ENCODE results near the gene GJC2.

The GJC2 gene

DNA sequence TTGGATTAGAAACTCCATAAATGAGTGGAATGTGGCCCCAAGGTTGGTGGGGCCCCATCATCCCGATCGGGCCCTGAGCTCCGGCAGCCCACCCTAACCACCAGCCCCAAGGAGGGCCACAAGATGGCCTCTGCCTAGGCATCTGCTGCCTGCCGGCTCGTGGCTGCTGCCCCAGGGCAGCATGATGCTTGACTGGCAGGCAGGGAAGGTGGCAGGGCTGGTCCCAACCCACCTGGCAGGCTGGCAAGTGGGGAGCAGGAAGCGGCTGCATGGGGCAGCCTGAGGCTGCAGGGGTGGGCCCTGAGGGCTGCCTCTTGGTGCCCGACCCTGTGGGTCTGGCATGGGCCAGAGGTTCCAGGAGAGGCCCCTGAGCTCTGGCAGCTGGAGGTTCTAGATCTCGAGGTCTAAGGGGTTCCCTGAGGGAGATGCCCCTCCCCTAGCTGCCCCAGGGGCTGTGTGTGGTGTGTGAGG is 760 bp upstream of the GJC2 start:
- no peak overlapping the region for H3K4me3 ChIP-seq (ENCODE audit: low read depth, low read length)
- no peak for DNase-seq (ENCODE audit: low read depth)
- TF ChIP-seq, protein P1, sequence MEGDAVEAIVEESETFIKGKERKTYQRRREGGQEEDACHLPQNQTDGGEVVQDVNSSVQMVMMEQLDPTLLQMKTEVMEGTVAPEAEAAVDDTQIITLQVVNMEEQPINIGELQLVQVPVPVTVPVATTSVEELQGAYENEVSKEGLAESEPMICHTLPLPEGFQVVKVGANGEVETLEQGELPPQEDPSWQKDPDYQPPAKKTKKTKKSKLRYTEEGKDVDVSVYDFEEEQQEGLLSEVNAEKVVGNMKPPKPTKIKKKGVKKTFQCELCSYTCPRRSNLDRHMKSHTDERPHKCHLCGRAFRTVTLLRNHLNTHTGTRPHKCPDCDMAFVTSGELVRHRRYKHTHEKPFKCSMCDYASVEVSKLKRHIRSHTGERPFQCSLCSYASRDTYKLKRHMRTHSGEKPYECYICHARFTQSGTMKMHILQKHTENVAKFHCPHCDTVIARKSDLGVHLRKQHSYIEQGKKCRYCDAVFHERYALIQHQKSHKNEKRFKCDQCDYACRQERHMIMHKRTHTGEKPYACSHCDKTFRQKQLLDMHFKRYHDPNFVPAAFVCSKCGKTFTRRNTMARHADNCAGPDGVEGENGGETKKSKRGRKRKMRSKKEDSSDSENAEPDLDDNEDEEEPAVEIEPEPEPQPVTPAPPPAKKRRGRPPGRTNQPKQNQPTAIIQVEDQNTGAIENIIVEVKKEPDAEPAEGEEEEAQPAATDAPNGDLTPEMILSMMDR (IDR thresholded peaks at IDR 0.05; ENCODE audit: low read depth, low read length, missing control alignments), result no peak

GRCh38 chr1:228150120-228150460 is 360 bp downstream of the GJC2 start:
- TF ChIP-seq, protein P1 (IDR thresholded peaks at IDR 0.05; ENCODE audit: low read depth, low read length, missing control alignments), result no peak
- H3K4me3 ChIP-seq (ENCODE audit: low read depth, low read length), result no peak overlapping the region
- no peak for DNase-seq (ENCODE audit: low read depth)

GRCh38 chr1:228150461-228151179 is 890 bp downstream of the GJC2 start:
- DNase-seq (ENCODE audit: low read depth), result no peak
- no peak overlapping the region for H3K4me3 ChIP-seq (ENCODE audit: low read depth, low read length)
- TF ChIP-seq, protein P1 (IDR thresholded peaks at IDR 0.05; ENCODE audit: low read depth, low read length, missing control alignments), result no peak

DNA sequence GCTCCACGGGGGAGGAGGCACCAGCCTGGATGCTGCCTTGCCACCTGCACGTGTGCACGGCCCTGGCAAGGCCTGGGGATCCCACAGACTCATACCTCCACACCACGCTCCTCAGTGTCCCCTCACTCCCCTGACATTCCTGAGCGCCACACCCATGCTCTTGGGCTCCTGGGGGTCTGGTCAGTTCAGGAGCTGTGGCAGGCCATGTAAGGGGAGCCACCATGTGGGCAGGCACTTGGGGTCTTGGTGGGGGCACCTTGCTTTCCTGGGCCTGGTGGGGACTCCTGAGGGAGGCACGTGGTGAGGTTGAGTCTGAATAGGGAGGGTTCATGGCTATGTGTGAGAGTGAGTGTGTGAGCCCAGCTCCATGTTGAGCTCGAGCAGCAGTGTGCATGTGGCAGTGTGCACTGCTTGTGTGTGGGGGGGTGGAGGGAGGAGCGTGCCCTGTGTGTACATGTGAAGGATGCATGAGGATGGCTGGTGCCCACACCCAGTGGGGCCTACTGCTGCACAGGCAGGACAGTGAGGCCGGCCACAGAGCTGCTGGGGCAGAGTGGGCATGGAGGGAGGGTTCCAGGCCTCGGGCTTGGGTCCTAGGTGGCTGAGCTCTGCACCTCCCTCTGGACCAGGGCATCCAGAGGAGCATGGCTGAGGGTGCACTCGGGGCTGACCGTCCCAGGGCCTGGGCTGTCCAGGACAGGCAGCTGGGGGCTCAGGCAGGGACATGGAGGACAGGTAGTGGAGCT is 1.6 kb downstream of the GJC2 start:
- H3K4me3 ChIP-seq (ENCODE audit: low read depth, low read length), result no peak overlapping the region
- DNase-seq (ENCODE audit: low read depth), result no peak
- TF ChIP-seq, protein P1 (IDR thresholded peaks at IDR 0.05; ENCODE audit: low read depth, low read length, missing control alignments), result no peak

DNA sequence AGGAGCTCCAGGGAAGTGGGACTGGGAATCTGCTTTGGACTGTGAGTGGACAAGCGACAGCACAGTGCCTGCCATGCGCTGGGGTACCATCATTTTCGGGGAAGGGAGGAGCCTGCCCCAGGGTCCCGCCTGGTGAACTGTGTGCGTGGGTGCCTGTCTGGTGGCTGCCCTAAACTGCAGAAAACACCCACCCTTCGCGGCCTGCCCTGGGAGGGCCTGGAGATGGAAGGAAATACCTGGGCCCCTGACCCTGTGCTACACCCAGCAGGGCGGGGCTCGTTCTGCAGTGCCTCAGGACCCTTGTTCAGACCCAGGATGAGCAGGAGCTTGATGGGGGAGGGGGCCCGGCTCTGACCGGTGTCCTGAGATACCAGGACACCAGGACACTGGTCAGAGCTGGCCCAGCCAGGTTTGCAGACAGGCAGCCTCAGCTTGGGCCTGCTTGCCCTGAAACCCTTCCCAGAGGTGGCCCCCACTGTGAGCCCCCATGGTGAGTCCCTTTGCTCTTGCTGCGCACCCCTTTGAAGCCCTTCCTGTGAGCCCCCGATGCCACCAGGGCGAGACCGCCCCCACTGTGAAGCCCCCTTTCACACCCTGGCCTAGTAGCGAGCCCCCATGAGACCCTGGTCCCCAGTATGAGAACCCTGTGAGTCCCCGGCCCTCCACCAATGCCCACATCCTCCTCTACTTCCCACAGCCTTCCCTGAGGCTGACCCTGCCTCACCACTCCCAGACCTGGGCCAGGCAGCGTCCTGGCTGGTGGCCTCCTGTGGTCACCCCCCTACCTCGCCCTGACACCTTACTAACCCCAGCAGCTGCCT is 2.6 kb downstream of the GJC2 start:
- DNase-seq (ENCODE audit: low read depth), result no peak
- no peak overlapping the region for H3K4me3 ChIP-seq (ENCODE audit: low read depth, low read length)
- TF ChIP-seq, protein P1 (IDR thresholded peaks at IDR 0.05; ENCODE audit: low read depth, low read length, missing control alignments), result no peak

DNA sequence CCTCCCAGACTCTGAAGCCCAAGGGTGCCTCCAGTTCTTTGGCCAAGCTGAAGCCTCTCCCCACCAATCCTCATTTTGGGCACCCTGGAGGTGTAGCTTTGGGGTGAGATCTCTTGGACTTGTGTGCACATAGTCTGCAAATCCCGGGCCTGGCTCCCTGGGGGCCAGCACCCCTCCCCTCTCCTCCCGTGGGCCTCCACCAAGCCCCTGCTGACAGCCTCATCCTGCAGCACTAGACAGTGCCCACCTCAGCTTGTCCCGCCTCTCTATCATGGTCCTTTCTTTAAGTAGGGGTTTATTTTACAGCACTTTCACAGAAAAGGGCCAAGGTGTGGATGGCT is 3.2 kb downstream of the GJC2 start:
- H3K4me3 ChIP-seq (ENCODE audit: low read depth, low read length), result no peak overlapping the region
- DNase-seq (ENCODE audit: low read depth), result no peak
- TF ChIP-seq, protein P1 (IDR thresholded peaks at IDR 0.05; ENCODE audit: low read depth, low read length, missing control alignments), result no peak

All from GM12864 (cell line).